Sciatic nerve (tissue), 2 donors: ENCODE data around the gene BBS4. TPM values are rescaled to one million over a fixed set of nuclear protein-coding genes. Genes with fewer than 3 reads are reported as not detected.
A peak's percentile ranks its signal among the peaks of the same experiment; 100 is the strongest.

Experiments used
- ATAC-seq: fragments of 200-7000 bp; cut with Tn5 transposase; one replicate; pipeline ENCODE4 v1.9.1; 2020; ENCODE audit warnings: mild to moderate bottlenecking, moderate library complexity
- DNase-seq: peaks from one replicate; pipeline ENCODE4 v3.0.0-alpha.2; 2020; ENCODE audit warnings: low spot score
- intact Hi-C: fragments of 100-400 bp; cut with DNase I; formaldehyde crosslinking; loops from one replicate; pipeline ENCODE4 v1.14.2; 2022
- total RNA-seq: library from RNA; stranded (reverse); fragmentation: NEBNext Ultra II Directional; extraction: Animal tissue kit (Norgen Biotek cat#: 25700); gene quantifications from one replicate; pipeline ENCODE4 v1.2.1, GENCODE V29; 2021
- donor health status: DM: no; HTN: no; CAD: no.
- donor health status: DM: no; HTN: no; CAD: no.

Gene BBS4
- total RNA-seq, 1 donor from 2014 or later: 28.9 TPM

DNA sequence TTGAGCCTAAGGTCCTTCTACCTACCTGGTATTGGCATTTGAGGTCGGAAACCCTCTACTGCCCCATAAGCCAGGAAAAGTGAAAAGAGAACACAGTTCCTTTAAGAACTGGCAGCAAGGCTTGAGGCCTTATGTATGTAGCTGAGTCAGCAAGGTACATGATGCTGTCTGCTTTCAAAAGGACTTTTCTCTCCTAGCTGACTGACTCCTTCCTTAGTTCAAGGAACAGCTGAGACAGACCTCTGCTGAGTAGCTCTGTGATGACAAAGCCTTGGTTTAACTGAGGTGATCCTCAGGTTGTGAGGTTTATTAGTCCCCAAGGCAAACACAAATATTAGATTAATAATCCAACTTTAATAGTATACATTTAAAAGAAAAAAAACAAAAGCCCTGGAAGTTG is 51.7 kb downstream of the BBS4 start:
- ATAC-seq (no peak), DNase-seq (no peak)
- intact Hi-C loops: no loop called here

DNA sequence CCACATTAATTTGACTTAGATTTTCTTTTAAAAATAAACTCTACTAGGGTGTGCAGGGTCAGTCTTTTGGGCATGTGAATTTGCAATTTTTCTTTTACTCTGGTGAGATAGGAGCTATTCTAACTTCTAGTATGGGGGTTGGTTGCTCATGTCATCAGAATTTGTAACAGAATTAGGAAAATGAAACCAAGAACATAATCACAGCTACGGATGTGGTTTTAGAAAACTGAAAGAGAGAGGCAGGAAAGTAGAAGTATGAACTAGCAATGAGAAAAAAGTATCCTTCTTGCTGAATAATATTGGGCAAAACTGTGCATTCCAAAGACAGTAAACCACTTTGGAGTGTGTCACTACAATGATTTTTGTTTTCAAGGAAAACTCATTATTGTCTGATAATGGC is 54.2 kb downstream of the BBS4 start:
- intact Hi-C loops: no loop called here
- DNase-seq: no peak
- no peak for ATAC-seq

DNA sequence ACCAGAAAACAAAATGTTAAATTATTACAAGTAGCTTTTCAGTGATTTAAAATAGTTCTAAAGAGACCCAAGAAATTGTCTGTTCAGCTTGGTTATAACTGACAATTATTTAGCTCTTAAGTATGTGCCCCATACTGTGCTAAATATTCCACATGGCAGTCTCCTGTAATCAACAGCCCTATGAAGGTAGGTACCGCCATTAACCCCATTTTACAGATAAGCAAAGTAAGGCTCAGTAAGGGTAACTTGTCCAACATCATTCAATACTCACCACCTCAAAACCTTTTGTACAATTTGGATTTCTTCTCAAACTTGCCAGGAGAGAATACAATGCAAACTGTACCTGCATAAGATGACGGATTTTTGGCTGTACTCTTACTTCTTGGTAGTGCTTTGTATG is 63.7 kb downstream of the BBS4 start:
- no peak for ATAC-seq
- DNase-seq: no peak
- intact Hi-C loops: no loop called here

DNA sequence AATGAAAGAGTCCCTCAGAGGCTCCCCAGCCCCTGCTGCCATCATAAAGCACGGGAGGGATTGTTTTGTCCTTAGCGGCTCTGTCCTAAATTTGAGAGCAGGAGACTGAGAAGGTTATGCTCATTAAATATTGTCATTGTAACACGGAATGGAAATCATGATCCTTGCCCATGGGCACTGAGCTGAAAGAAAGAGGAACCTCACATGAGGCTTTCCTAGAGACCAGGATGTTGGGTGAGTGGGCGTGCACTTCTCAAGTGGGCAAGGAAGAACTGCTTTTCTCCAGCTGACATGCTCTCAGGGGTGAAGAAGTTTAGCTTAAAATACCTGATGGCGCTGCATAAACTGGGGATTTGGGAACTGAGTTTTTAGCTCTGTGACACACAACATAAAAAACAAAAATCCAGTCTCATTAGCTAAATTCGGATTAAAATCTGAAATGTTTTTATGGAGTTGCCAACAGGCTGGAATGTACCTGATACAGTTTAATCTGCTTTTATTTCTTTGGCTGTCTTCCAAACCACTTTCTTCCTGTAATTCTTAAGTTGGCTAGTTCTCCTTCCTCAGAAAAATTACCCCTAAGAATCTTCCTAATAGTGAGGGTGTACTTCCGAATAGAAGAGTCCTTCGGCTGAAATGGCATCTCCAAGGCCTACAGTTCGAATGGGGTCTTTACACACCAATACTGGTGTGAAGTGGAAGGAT is 65.9 kb downstream of the BBS4 start:
- ATAC-seq (peak; percentile 61), DNase-seq (no peak)
- intact Hi-C loops: no loop called here

DNA sequence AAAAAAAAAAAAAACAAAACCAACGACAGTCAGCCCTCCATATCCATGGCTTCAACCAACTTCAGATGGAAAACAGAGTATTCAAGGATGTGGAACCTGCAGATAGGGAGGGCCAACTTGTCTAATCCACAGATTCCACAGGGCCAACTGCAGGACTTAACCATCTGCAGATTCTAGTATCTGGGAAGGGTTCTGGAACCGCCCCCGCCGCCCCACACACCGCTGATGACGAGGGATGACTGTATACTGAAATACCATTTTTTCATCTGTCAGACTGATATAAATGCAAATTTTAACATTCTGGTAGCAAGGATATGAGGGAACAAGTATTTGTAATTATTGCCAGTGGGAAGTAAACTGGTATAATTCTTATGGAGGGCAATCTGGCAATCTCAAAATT is 68.1 kb downstream of the BBS4 start:
- no peak for DNase-seq
- intact Hi-C loops: no loop called here

DNA sequence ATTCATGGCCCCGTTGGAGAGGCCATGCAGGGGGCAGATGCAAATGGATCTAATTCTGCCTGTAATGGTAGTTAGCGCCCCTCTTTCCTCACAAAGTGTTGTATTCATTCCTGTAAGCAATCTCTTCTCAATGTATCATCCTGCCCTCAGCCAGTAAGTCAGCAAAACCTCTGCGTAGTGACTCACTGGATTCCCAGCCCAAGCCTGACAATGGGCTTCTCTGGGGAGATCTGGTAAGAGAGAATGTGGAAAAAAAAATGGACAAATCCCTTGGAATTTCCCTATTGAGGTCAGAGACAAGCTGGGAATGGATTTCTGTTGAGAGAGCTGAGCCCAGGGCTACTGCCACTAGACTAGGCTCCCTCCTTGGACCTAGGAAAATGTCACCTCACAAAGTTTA is 72.2 kb downstream of the BBS4 start:
- no peak for DNase-seq
- intact Hi-C loops: no loop called here
- ATAC-seq: no peak

More for the DNA sequence above, 68.1 kb downstream of the BBS4 start:
- ATAC-seq: no peak

DNA sequence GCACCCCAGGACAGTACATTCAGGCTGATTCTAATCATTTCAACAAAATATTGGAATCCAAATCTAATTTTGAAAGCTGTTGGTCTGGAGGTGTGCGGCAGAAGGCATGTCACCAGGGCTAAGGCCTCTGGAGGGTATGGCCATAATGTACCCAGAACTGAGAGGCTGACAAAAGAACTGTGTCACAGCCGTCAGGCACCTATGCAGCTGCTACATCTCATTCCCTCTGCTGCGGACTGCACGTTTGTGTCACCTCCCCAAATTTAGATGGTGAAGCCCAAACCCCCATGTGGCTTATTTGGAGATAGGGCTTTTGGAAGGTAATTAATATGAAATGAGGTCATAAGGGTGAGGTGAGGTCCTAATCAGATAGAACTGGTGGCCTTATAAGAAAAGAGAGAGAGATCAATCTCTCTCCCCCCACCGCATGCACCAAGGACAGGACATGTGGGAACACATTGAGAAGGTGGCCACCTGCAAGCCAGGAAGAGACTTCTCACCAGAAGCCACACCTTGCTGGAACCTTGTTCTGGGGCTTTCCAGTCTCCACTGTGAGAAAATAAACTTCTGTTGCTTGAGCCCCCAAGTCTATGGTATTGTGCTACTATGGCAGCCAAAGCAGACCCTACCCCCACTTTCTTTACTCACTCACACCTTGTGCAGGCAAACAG is 74.7 kb downstream of the BBS4 start:
- ATAC-seq: no peak
- DNase-seq: no peak
- intact Hi-C loops: no loop called here

DNA sequence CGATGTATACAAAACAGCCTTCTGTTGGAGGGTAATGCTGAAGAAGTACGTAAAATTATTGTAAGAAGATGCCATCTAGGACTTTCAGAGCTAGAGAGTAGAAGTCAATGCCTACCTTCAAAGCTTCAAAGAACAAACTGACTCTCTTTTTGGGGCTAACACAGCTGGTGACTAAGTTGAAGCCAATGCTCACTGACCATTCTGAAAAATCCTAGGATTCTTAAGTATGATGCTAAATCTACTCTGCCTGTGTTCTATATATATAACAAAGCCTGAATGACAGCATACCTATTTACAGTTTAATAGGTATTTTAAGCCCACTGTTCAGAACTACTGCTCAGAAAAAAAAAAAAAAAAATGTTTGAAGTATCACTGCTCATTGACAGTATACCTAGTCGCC is 78.6 kb downstream of the BBS4 start:
- intact Hi-C loops: no loop called here
- ATAC-seq: no peak
- no peak for DNase-seq

DNA sequence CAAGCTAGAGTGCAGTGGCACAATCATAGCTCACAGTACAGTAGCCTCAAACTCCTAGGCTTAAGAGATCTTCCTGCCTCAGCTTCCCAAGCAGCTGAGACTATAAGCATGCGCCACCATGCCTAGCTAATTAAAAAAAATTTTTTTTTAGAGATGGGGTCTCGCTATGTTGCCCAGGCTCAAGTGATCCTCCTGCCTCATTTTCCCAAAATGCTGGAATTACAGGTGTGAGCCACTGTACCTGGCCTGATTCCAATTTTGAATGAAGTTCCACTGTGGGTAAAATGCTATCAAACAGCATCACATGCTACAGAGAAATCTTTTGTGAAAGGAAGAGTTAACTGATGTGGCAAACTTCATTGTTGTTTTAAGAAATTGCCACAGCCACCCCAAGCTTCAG is 80.0 kb downstream of the BBS4 start:
- ATAC-seq (no peak), DNase-seq (no peak)

DNA sequence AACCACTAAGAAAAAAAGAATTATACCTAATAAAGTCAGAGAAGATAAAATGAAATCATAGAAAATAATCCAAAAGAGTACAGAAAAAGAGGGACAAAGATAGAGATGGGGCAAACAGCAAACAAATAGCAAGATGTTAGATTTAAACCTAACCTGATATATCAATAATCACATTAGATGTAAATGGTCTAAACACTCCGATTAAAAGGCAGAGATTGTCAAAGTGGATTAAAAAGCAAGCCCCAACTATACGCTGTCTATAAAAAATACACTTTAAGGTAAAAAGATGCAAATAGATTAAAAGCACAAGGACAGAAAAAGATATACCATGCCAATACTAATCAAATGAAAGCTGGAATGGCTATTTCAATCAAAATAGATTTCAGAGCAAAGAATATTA is 80.8 kb downstream of the BBS4 start:
- no peak for DNase-seq
- intact Hi-C loops: no loop called here
- ATAC-seq: no peak

More for the DNA sequence above, 80.0 kb downstream of the BBS4 start:
- intact Hi-C loops: no loop called here

DNA sequence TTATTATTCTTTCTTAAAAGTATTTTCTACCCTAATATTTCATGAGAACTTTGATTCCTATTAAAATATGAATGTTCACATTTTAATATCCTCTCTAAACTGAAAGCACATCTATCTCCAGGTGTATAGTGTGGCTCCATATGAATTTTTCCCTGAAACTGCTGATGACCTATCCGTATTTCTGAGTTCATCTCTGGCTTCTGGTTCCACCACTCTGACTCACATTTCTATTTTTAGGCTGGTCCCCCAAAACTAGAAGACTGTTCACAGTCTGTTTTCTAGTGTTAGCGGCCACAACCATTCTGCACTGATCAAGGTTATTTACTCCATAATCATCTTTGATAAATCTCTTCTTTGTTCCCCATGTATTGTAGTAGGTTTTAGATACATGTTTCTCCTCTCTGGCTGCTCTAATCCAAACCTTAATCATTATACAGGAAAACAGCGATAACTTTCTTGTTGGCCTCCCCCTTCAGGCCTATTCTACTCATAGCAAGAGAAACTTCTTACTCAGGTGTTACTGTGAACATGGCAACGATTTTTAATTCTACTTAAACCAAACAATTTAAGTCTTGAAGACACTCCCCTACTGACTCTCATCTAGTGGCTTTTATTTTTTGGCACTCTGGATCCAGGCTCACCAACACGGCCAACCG is 84.8 kb downstream of the BBS4 start:
- ATAC-seq (no peak), DNase-seq (no peak)
- intact Hi-C loops: no loop called here

DNA sequence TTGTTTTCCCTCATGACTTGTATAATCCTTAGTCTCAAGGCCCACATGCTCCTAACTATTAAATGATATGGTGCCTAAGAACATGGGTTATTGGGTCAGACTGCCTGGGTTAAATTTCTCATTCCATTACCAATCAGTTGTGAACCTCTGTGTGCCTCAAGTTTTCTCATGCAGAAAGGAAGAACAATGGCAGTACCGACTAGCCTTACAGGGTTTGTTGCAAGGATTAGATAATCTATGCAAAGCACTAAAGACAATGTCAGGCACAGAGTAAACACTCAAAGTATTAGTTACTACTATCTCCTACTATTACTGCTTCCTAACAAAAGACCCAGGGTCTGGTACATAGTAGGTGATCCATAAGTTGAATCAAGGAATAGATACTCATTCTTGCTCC is 85.3 kb downstream of the BBS4 start:
- ATAC-seq (no peak), DNase-seq (no peak)
- intact Hi-C loops: no loop called here

DNA sequence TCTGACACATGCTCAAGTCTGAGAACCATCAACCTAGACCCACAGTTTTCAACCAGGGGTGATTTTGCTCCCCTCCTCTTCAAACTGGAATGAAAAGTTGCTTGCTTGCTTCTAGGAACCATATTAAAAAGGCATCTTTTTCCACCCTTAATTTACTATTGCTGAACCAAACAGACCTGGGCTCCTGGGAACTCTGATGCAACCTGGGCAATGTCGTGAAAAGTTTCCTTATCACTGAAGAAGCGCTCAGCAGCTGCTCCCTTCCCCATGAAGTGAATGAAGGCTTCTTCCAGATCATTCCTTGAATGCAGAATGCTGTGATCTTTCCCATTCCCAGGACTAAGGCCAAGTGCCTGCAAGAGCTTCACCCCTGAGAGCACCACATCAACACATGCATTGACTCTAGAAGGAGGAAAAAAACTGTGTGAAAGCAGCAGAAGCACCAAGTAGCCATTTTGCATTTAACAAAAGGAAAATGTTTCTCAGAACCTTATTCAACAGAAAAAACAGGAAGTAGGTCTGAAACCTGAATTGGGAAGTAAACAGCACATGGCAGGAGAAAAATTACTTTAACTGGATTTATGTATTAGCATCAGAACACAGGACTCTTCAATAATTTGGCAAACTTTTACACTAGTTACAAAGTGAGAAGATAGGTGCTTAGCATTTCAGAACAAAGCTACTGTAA is 88.8 kb downstream of the BBS4 start:
- intact Hi-C loops: no loop called here
- DNase-seq (no peak), ATAC-seq (no peak)

DNA sequence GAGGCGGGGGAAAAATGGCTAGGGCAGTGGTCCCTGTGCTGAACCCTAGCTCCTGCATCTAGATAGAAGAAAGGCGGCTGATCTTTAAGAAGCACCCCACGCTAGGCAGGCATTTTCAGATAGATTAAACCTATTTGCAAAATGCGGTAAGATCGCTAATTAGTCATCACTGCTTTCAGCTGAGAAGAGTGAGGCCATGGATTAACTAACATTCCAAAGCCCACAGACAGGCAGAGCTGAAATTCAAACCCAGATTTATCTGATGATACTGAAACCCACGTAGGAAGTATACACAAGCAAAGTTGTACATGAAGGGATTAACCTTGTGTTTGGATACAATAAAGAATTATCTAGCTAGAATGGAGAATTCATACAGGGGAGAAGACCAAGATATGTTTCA is 92.8 kb downstream of the BBS4 start:
- intact Hi-C loops: no loop called here
- no peak for DNase-seq
- no peak for ATAC-seq

DNA sequence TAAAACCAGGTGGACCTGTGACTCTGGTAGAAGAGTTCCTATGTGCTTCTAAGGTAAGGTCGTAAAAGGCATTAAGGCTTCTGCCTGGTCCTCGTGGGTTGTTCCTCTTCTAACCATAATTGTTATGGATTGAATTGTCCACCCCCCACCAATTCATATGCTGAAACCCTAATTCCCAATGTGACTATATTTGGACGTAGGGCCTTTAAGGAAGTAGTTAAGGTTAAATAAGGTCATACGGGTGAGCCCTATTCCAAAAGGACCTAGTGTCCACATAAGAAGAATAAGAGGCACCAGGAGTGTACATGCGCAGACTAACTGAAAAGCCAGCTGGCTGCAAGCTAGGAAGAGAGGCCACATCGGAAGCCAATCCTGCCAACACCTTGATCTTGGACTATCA is 95.6 kb downstream of the BBS4 start:
- intact Hi-C loops: loop anchor here (10.0 kb wide), 2 partner anchors 293 to 483 kb away; no protein-coding TSS in a partner anchor
- no peak for DNase-seq
- no peak for ATAC-seq

DNA sequence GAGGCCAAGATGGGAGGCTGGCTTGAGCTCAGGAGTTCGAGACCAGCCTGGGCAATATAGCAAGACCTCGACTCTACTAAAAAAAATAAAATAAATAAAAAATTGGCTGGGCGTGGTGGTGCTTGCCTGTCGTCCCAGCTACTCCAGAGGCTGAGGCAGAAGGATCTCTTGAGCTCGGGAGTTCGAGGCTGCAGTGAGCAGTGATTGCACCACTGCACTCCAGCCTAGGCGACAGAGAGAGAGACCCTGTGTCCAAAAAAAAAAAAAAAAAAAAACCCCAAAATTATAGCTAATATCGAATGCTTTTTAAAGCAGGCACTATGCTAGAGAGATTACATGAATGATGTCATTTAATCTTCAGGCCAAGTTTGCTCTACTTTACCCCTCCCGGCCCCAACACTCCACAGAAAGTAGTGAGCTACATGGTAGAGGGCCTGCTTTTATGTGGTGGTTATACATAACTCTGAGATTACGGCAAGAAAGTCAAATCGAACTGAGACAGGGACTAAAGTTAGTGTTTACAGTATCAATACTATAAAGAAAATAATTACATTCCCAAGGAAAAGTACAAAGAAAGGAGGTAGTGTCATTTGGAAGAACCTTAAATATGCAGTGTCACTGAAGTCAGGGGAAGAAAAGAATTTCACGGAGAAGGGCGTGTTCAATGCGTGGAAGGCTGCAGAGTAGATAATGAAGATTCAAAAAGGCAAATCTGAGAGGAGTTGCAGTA is 96.4 kb downstream of the BBS4 start:
- intact Hi-C loops: loop anchor here (10.0 kb wide), 2 partner anchors 292 to 482 kb away; no protein-coding TSS in a partner anchor
- no peak for DNase-seq
- ATAC-seq: no peak

DNA sequence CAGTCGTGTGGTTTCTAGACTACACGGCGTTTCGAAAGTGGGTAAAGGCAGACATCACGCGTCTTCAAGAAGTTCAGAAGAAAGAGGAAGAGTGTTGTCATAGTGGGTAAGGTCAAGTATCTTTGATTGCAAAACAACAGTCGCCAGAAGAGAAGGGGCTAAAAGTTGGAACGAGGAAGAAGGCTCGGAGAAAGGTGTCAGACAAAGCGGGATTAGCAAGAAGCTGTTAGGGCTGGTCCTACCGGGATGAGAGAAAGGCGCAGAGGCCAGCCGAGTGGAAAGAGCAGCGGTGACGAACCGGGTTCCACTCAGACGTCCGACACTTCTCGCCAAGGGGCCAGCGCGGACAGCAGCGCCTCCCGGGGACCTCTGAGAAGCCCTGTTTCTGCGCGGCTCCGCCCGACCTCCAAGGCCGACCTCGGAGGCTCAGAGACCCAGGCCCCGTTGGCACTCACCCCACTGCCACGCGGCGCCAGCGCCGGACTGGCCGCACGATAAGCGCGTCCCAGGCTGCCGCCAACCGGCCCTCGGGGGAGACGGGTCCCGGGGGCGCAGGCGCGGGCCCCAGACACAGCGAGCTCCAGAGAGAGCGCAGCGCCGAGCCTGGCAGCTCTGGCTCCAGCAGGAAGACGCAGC is 97.1 kb downstream of the BBS4 start:
- ATAC-seq (no peak), DNase-seq (peak; percentile 82)
- intact Hi-C loops: loop anchor here (10.0 kb wide), 2 partner anchors 292 to 482 kb away; no protein-coding TSS in a partner anchor

DNA sequence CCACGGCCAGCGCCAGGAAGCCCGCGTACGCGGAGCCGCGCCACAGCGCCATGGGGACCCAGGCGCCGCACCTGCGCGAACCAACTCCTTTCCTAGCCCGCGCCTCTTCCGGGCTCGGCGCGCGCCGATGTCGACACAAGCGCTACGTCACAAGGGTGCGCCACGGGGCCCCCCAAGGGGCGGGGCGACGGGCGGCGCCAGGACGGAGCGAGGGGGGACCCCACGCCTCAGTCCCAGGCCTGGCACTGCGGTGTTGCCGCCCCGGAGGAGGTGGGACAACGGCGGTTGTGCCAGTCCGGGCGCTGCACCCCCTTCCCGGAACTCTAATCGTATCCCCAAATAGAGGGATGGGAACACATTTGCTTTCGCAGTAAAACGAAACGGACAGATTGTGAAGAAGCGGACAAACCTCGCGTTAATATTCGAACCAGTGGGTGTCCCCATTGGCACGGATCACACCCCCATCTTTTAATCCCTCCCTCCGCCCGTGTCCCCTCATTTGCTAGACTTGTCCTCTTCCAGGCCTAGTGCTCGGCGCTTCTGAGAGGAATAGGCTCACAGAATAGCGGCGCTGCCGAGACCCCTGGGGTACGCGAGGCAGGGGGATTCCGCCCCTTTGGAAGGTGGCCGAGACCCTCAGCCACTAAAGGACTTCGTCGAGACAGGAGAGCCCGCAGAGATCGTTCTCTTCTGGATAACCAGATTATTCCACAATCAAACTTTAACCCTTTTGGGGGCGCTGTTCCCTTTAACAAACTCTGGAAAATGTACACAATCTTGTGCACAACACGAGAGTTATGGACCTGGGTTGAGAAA is 97.8 kb downstream of the BBS4 start, which contains the start of gene ADPGK:
TSS of gene ADPGK (minus strand) at position 119 of the 816 bp plus-strand sequence. CDS start at position 52, 67 bp downstream.
- DNase-seq (peak; percentile 95), ATAC-seq (peak; percentile 98)
- intact Hi-C loops: loop anchor here (10.0 kb wide), 2 partner anchors 291 to 481 kb away; no protein-coding TSS in a partner anchor
